Skeletal muscle tissue (tissue), 4 donors: ENCODE data around the gene HCN4. TPM values are rescaled to one million over a fixed set of nuclear protein-coding genes. Genes with fewer than 3 reads are reported as not detected.

Experiments
- H3K27ac ChIP-seq: one replicate; pipeline ENCODE4 v1.7.0; 2013; ENCODE audit warnings: mild to moderate bottlenecking, low read depth, low read length, inconsistent platforms
- H3K27me3 ChIP-seq, 3 donors: one replicate each; pipeline ENCODE4 v1.7.0; 2013; ENCODE audit warnings: low read length in 3 of 3; ENCODE audit not compliant: control insufficient read depth in 3 of 3, insufficient read depth in 3 of 3
- H3K36me3 ChIP-seq, 3 donors: one replicate each; pipeline ENCODE4 v1.7.0; 2013; ENCODE audit warnings: low read length in 3 of 3; ENCODE audit not compliant: control insufficient read depth in 3 of 3, insufficient read depth in 3 of 3
- H3K4me1 ChIP-seq, 3 donors: one replicate each; pipeline ENCODE4 v1.7.0; 2013; ENCODE audit warnings: low read length in 3 of 3, mild to moderate bottlenecking in 3 of 3; ENCODE audit not compliant: control insufficient read depth in 3 of 3, insufficient read depth in 3 of 3
- H3K4me3 ChIP-seq, 3 donors: one replicate each; pipeline ENCODE4 v1.7.0; 2013; ENCODE audit warnings: low read length in 3 of 3
- H3K9ac ChIP-seq, 3 donors: one replicate each; pipeline ENCODE4 v1.7.0; 2013; ENCODE audit warnings: low read length in 3 of 3, mild to moderate bottlenecking in 3 of 3, moderate library complexity in 2 of 3, low read depth in 1 of 3
- H3K9me3 ChIP-seq, 3 donors: one replicate each; pipeline ENCODE4 v1.7.0; 2013; ENCODE audit warnings: low read length in 3 of 3; ENCODE audit not compliant: control insufficient read depth in 3 of 3
- total RNA-seq: library from RNA; depleted of rRNA; stranded (reverse); fragments of >200 nt; gene quantifications from one replicate; pipeline ENCODE4 v1.2.3, GENCODE V29; 2014
- donor health status: Osteomylitis.

HCN4 gene
- total RNA-seq, 1 donor from 2014 or later = under 0.01 TPM

DNA sequence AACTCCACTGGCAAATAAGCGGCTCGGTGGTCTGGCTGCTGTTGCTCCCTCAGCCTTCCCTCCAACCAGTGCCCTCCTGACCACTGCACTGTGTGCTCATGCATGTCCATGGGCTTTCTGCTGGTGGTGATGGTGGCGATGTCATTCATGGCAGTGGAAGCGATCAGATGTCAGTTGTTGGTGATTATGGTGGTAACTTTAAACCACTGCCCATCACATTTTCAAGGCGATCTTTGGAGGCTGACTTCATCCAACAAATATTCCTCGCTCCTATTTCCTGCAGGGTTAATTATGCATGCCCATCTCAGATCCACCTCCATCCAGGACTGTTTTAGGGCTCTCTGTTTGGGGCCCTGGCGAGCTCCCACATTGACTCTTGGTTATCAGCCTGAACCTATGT is 13.4 kb upstream of the HCN4 start:
- Histone ChIP-seq H3K4me1 (no peaks in the 10 kb centered on the region), H3K36me3 (no peaks in the 10 kb centered on the region), H3K27me3 (peaks cover 10 to 39% (median 36%) of the 10 kb centered on the region in 3 donors), H3K9ac (no peak overlapping the region), H3K27ac (no peak overlapping the region), H3K4me3 (no peak overlapping the region), H3K9me3 (peaks cover 0 to 14% (median 4%) of the 10 kb centered on the region in 3 donors)

DNA sequence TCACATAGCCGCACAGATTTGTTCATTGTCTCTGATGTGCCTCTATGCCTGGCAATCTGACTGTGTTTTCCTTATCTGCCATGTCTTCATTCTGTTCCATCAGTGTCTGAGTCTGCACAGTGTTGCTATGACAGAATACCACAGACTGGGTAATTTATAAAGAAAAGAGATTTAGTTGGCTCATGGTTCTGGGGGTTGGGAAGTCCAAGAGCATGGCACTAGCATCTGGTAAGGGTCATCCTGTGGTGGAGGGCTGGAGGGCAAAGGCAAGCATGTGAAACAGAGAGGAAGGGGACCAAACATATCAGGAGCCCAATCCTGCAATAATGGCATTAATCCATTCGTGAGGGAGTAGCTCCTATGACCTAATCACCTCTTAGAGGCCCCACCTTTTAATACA is 11.9 kb upstream of the HCN4 start:
- H3K9me3 ChIP-seq = peaks cover 0 to 14% (median 4%) of the 10 kb centered on the region in 3 donors
- no peaks in the 10 kb centered on the region for H3K4me1 ChIP-seq
- H3K36me3 ChIP-seq = no peaks in the 10 kb centered on the region
- peaks cover 8 to 29% (median 27%) of the 10 kb centered on the region in 3 donors for H3K27me3 ChIP-seq
- H3K9ac ChIP-seq = no peak overlapping the region
- no peak overlapping the region for H3K4me3 ChIP-seq
- H3K27ac ChIP-seq = no peak overlapping the region

GRCh38 chr15:73378089-73378488 is 9.3 kb upstream of the HCN4 start:
- H3K9me3 ChIP-seq = peaks cover 0 to 11% (median 4%) of the 10 kb centered on the region in 3 donors
- H3K4me1 ChIP-seq = no peaks in the 10 kb centered on the region
- no peak overlapping the region for H3K4me3 ChIP-seq
- no peak overlapping the region for H3K9ac ChIP-seq
- peaks cover 22 to 40% (median 39%) of the 10 kb centered on the region in 3 donors for H3K27me3 ChIP-seq
- H3K27ac ChIP-seq = no peak overlapping the region
- H3K36me3 ChIP-seq = no peaks in the 10 kb centered on the region

DNA sequence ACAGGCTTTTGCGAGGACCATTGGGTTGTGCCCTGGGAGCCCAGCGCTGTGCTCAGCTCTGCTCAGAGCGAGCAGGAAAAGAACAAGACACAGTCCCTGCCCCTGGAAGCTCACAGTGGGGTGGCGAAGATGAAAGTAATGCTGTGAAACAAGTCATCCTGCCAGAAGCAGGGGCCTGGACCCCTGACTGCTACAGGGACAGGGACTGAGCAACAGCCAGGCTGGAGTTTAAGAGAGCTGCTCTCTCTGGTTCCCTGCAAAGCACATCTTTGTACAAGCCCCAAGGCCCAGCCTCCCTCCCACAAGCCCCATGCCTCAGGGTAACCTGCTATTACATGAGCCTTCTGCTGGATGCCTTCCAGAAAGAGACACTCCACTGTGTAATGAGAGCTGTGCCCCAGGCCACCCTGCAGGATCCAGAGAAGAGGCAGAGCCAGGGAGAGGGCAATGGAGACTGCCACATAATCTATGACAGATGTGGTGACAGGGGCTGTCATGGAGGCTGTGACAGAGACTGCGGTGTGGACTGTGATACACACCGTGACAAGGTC is 7.1 kb upstream of the HCN4 start:
- peaks cover 29 to 48% (median 34%) of the 10 kb centered on the region in 3 donors for H3K27me3 ChIP-seq
- no peaks in the 10 kb centered on the region for H3K4me1 ChIP-seq
- no peaks in the 10 kb centered on the region for H3K36me3 ChIP-seq
- H3K4me3 ChIP-seq = no peak overlapping the region
- H3K27ac ChIP-seq = no peak overlapping the region
- peaks cover 0 to 5% (median 4%) of the 10 kb centered on the region in 3 donors for H3K9me3 ChIP-seq
- H3K9ac ChIP-seq = no peak overlapping the region

GRCh38 chr15:73375012-73375411 is 6.3 kb upstream of the HCN4 start:
- Histone ChIP-seq H3K4me1 (no peaks in the 10 kb centered on the region), H3K27me3 (peaks cover 37 to 54% (median 41%) of the 10 kb centered on the region in 3 donors), H3K36me3 (no peaks in the 10 kb centered on the region), H3K4me3 (no peak overlapping the region), H3K9me3 (no peaks in the 10 kb centered on the region), H3K27ac (no peak overlapping the region), H3K9ac (no peak overlapping the region)

- Histone ChIP-seq H3K4me3 (no peak overlapping the region), H3K27me3 (peaks cover 39 to 56% (median 41%) of the 10 kb centered on the region in 3 donors), H3K27ac (no peak overlapping the region), H3K9ac (no peak overlapping the region), H3K9me3 (no peaks in the 10 kb centered on the region), H3K4me1 (no peaks in the 10 kb centered on the region), H3K36me3 (no peaks in the 10 kb centered on the region)
Observed at GRCh38 chr15:73374604-73375003, 5.8 kb upstream of the HCN4 start.

DNA sequence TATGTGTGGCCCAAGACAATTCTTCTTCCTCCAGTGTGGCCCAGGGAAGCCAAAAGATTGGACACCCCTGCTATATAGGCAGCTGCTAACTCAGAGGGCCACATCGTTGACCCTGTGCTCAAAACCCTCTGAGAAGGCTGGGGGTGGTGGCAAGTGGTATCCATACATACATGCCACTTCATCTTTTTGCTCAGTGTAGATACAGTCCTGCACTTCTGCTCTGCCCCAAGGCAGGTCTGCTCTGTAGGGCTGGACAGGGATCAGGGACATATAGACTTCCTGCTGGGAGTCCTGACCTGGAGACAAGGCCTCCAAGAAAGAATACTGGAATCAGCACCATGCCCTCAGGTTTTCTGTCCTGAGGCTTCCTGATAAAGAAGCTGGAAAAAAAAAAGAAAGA is 4.5 kb upstream of the HCN4 start:
- H3K27me3 ChIP-seq = peaks cover 44 to 64% (median 45%) of the 10 kb centered on the region in 3 donors
- H3K9ac ChIP-seq = no peak overlapping the region
- H3K4me3 ChIP-seq = no peak overlapping the region
- no peaks in the 10 kb centered on the region for H3K36me3 ChIP-seq
- no peaks in the 10 kb centered on the region for H3K9me3 ChIP-seq
- H3K27ac ChIP-seq = no peak overlapping the region
- H3K4me1 ChIP-seq = no peaks in the 10 kb centered on the region

DNA sequence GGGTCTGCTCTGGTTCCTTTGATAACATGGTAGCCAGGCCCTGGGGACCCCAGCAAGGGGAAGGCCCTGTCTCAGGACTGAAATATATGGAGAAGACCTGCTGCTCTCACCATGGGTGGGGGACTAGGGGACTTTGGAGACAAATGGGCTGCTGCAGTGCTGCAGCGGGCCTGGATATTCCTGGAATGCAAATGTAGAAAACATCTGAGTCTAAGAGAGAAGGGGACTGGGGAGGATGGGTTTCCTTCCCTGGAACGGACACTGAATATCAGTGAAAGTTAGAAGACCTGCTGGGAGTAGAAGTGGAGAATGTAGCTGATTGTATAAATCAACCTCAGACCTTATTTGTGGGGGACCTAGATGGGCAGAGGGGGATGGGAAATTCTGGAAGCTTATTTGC is 3.1 kb upstream of the HCN4 start:
- H3K9me3 ChIP-seq = no peaks in the 10 kb centered on the region
- H3K27me3 ChIP-seq = peaks cover 52 to 72% (median 56%) of the 10 kb centered on the region in 3 donors
- peaks cover 0 to 4% (median 4%) of the 10 kb centered on the region in 3 donors for H3K4me1 ChIP-seq
- H3K27ac ChIP-seq = no peak overlapping the region
- H3K9ac ChIP-seq = no peak overlapping the region
- no peaks in the 10 kb centered on the region for H3K36me3 ChIP-seq
- H3K4me3 ChIP-seq = no peak overlapping the region

DNA sequence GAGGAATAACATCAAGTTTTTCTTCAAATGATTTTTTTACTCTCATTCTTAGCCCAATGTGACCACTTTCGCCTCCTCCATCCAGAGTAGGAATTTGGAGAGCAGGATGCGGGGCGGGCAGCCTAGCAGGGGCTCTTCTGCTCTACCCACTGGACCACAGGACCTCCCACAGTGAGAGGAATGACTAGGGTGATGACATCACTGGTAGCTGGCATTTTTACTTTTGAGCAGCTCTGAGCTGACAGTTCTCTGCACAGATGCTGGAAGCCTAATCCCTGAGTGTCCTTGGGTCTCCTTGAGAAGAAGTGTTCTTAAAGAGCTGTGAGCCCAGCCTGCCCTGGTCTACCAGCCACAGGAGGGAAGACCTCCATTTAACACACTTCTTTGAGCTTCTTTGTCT is 1.4 kb upstream of the HCN4 start:
- H3K36me3 ChIP-seq = no peaks in the 10 kb centered on the region
- H3K4me3 ChIP-seq = no peak overlapping the region
- no peak overlapping the region for H3K27ac ChIP-seq
- H3K4me1 ChIP-seq = peaks cover 0 to 4% (median 4%) of the 10 kb centered on the region in 3 donors
- no peaks in the 10 kb centered on the region for H3K9me3 ChIP-seq
- no peak overlapping the region for H3K9ac ChIP-seq
- peaks cover 64 to 85% (median 68%) of the 10 kb centered on the region in 3 donors for H3K27me3 ChIP-seq

GRCh38 chr15:73369154-73369694 is 466 bp upstream of the HCN4 start:
- no peak overlapping the region for H3K4me3 ChIP-seq
- no peak overlapping the region for H3K27ac ChIP-seq
- H3K36me3 ChIP-seq = no peaks in the 10 kb centered on the region
- peaks cover 63 to 85% (median 66%) of the 10 kb centered on the region in 3 donors for H3K27me3 ChIP-seq
- peaks cover 0 to 4% (median 4%) of the 10 kb centered on the region in 3 donors for H3K4me1 ChIP-seq
- H3K9me3 ChIP-seq = no peaks in the 10 kb centered on the region
- H3K9ac ChIP-seq = no peak overlapping the region
